ENCODE data around the gene ARHGAP15.

ARHGAP15 gene

GRCh38 chr2:143433840-143434239, 304.6 kb downstream of the ARHGAP15 start:
- no peaks in the 10 kb centered on the region for H3K9me2 ChIP-seq (replicated peaks; ENCODE audit: control insufficient read depth, low read length)
- H3K27me3 ChIP-seq (ENCODE audit: control insufficient read depth, low read length) = no peaks in the 10 kb centered on the region
- H3K79me2 ChIP-seq (ENCODE audit: control insufficient read depth, low read length) = no peaks in the 10 kb centered on the region
- H3K36me3 ChIP-seq (ENCODE audit: control insufficient read depth, low read length) = peaks cover 4% of the 10 kb centered on the region; the same call in 1 of the 2 replicates
- no peak overlapping the region for H3K27ac ChIP-seq (ENCODE audit: low read depth, low read length)
- no peak for TF ChIP-seq EZH2phosphoT487 (IDR thresholded peaks at IDR 0.05; ENCODE audit: borderline replicate concordance, low read length)
- TF ChIP-seq CTCF (IDR thresholded peaks at IDR 0.05; ENCODE audit: low read depth, low read length, poor library complexity, severe bottlenecking) = no peak
- no peaks in the 10 kb centered on the region for H3F3A ChIP-seq (ENCODE audit: control insufficient read depth, insufficient read depth)
- no peaks in the 10 kb centered on the region for H4K20me1 ChIP-seq (ENCODE audit: control insufficient read depth, insufficient read depth, low read depth, low read length)
- H3K4me3 ChIP-seq (ENCODE audit: low read length) = no peak overlapping the region
- H3K9me3 ChIP-seq (ENCODE audit: control insufficient read depth, insufficient read depth, low read length) = no peaks in the 10 kb centered on the region
- H3K4me2 ChIP-seq (ENCODE audit: low read length) = no peak overlapping the region
- H3K4me1 ChIP-seq (ENCODE audit: control insufficient read depth, low read length) = peaks cover 9% of the 10 kb centered on the region

- TF ChIP-seq CTCF (IDR thresholded peaks at IDR 0.05; ENCODE audit: low read depth, low read length, poor library complexity, severe bottlenecking) = no peak
- no peak for TF ChIP-seq EZH2phosphoT487 (IDR thresholded peaks at IDR 0.05; ENCODE audit: borderline replicate concordance, low read length)
- Histone ChIP-seq H3K4me3 (ENCODE audit: low read length) (no peak overlapping the region), H4K20me1 (ENCODE audit: control insufficient read depth, insufficient read depth, low read depth, low read length) (no peaks in the 10 kb centered on the region), H3F3A (ENCODE audit: control insufficient read depth, insufficient read depth) (no peaks in the 10 kb centered on the region), H3K4me2 (ENCODE audit: low read length) (0 out of 2 replicates have a peak overlapping the region, but pooled peaks have one; percentile 3), H3K27me3 (ENCODE audit: control insufficient read depth, low read length) (no peaks in the 10 kb centered on the region), H3K9me2 (replicated peaks; ENCODE audit: control insufficient read depth, low read length) (no peaks in the 10 kb centered on the region), H3K9me3 (ENCODE audit: control insufficient read depth, insufficient read depth, low read length) (no peaks in the 10 kb centered on the region), H3K36me3 (ENCODE audit: control insufficient read depth, low read length) (peaks cover 4% of the 10 kb centered on the region; the same call in 1 of the 2 replicates), H3K4me1 (ENCODE audit: control insufficient read depth, low read length) (peaks cover 9% of the 10 kb centered on the region), H3K79me2 (ENCODE audit: control insufficient read depth, low read length) (no peaks in the 10 kb centered on the region), H3K27ac (ENCODE audit: low read depth, low read length) (no peak overlapping the region)
Observed at GRCh38 chr2:143434445-143434844, 305.2 kb downstream of the ARHGAP15 start.

GRCh38 chr2:143435131-143435530, 305.9 kb downstream of the ARHGAP15 start:
- Histone ChIP-seq H3K4me2 (ENCODE audit: low read length) (0 out of 2 replicates have a peak overlapping the region, but pooled peaks have one; percentile 3), H3K36me3 (ENCODE audit: control insufficient read depth, low read length) (peaks cover 4% of the 10 kb centered on the region; the same call in 1 of the 2 replicates)

More at GRCh38 chr2:143435131-143435530, 305.9 kb downstream of the ARHGAP15 start:
- Histone ChIP-seq H3K27ac (ENCODE audit: low read depth, low read length) (no peak overlapping the region), H3F3A (ENCODE audit: control insufficient read depth, insufficient read depth) (no peaks in the 10 kb centered on the region), H3K4me3 (ENCODE audit: low read length) (no peak overlapping the region), H3K4me1 (ENCODE audit: control insufficient read depth, low read length) (peaks cover 9% of the 10 kb centered on the region), H3K27me3 (ENCODE audit: control insufficient read depth, low read length) (no peaks in the 10 kb centered on the region), H3K9me2 (replicated peaks; ENCODE audit: control insufficient read depth, low read length) (no peaks in the 10 kb centered on the region), H3K9me3 (ENCODE audit: control insufficient read depth, insufficient read depth, low read length) (no peaks in the 10 kb centered on the region), H3K79me2 (ENCODE audit: control insufficient read depth, low read length) (no peaks in the 10 kb centered on the region), H4K20me1 (ENCODE audit: control insufficient read depth, insufficient read depth, low read depth, low read length) (no peaks in the 10 kb centered on the region)
- TF ChIP-seq CTCF (IDR thresholded peaks at IDR 0.05; ENCODE audit: low read depth, low read length, poor library complexity, severe bottlenecking) (no peak), EZH2phosphoT487 (IDR thresholded peaks at IDR 0.05; ENCODE audit: borderline replicate concordance, low read length) (no peak)
